Hepatocyte (in vitro differentiated cells): Measurements from ENCODE around the gene TFF1. TPM values are rescaled to one million over a fixed set of nuclear protein-coding genes. Genes with fewer than 3 reads are reported as not detected.
"Not testable (repeated sequence)": the region's sequence is repeated elsewhere in the genome, so short reads cannot be mapped to it uniquely, and the experiment has no call there.

Experiments
- DNase-seq: peaks from one replicate; pipeline ENCODE4 v3.0.0-alpha.2; 2016; ENCODE audit warnings: low spot score
- H2AFZ ChIP-seq: fragments of 200-600 bp; sonication (generic); 2 replicates; pipeline ENCODE4 v1.6.0; 2016; ENCODE audit warnings: antibody characterized with exemption, mild to moderate bottlenecking
- H3K27ac ChIP-seq: fragments of 200-600 bp; sonication (generic); 2 replicates; pipeline ENCODE4 v1.5.1; 2016; ENCODE audit warnings: mild to moderate bottlenecking
- H3K27me3 ChIP-seq: fragments of 200-600 bp; sonication (generic); 2 replicates; pipeline ENCODE4 v1.6.1; 2016
- H3K36me3 ChIP-seq: fragments of 200-600 bp; sonication (generic); replicated peaks from 2 replicates; pipeline ENCODE4 v1.5.1; 2016; ENCODE audit warnings: low read depth; ENCODE audit not compliant: insufficient read depth
- H3K4me1 ChIP-seq: fragments of 200-600 bp; sonication (generic); 2 replicates; pipeline ENCODE4 v1.5.1; 2016; ENCODE audit warnings: mild to moderate bottlenecking, moderate library complexity; ENCODE audit not compliant: insufficient read depth
- H3K4me2 ChIP-seq: fragments of 200-600 bp; sonication (generic); 2 replicates; pipeline ENCODE4 v1.6.0; 2016
- H3K4me3 ChIP-seq: fragments of 200-600 bp; sonication (generic); 2 replicates; pipeline ENCODE4 v1.5.1; 2016; ENCODE audit warnings: mild to moderate bottlenecking
- H3K79me2 ChIP-seq: fragments of 200-600 bp; sonication (generic); 2 replicates; pipeline ENCODE4 v1.6.0; 2017; ENCODE audit warnings: mild to moderate bottlenecking
- H3K9me2 ChIP-seq: fragments of 200-600 bp; sonication (generic); replicated peaks from 2 replicates; pipeline ENCODE4 v1.6.0; 2017; ENCODE audit warnings: mild to moderate bottlenecking; ENCODE audit not compliant: insufficient read depth
- H3K9me3 ChIP-seq: fragments of 200-600 bp; sonication (generic); 2 replicates; pipeline ENCODE4 v1.5.1; 2016; ENCODE audit warnings: low read depth, mild to moderate bottlenecking
- H4K20me1 ChIP-seq: fragments of 200-600 bp; sonication (generic); 2 replicates; pipeline ENCODE4 v1.6.0; 2016; ENCODE audit warnings: mild to moderate bottlenecking; ENCODE audit not compliant: insufficient read depth, poor library complexity, severe bottlenecking
- EZH2 ChIP-seq: fragments of 200-600 bp; sonication (generic); IDR thresholded peaks from 2 replicates; pipeline ENCODE4 v1.6.1; 2016; ENCODE audit warnings: antibody characterized with exemption, mild to moderate bottlenecking, borderline replicate concordance
- EZH2phosphoT487 ChIP-seq: fragments of 200-600 bp; sonication (generic); IDR thresholded peaks from one replicate; pipeline ENCODE4 v1.6.1; 2018; ENCODE audit warnings: antibody characterized with exemption, mild to moderate bottlenecking, low read depth, moderate library complexity; ENCODE audit not compliant: unreplicated experiment, severe bottlenecking
- whole genome bisulfite sequencing: methylation state at CpG from one replicate; pipeline ENCODE4 v1.1.6; 2016; ENCODE audit warnings: low lambda C conversion rate; ENCODE audit errors: missing lambda C conversion rate; 5-methylcytosine and 5-hydroxymethylcytosine counted together
- polyA plus RNA-seq: library from polyadenylated mRNA; unstranded; fragments of >200 nt; fragmentation: Nextera tagmentation; extraction: Ambion mirVana; gene quantifications from 2 replicates; pipeline ENCODE4 v1.2.1, GENCODE V29; 2016
- total RNA-seq: library from RNA; depleted of rRNA; stranded (reverse); fragments of >200 nt; gene quantifications from 2 replicates; pipeline ENCODE4 v1.2.3, GENCODE V29; 2014
- TF ChIP-seq, protein P1 (sequence below): fragments of 200-600 bp; sonication (generic); IDR thresholded peaks from 2 replicates; pipeline ENCODE4 v1.5.1; 2016; ENCODE audit warnings: antibody characterized with exemption, mild to moderate bottlenecking; ENCODE audit not compliant: poor library complexity

TFF1 gene
- total and polyA plus RNA-seq, 2 experiments from 2014 or later = 57.4 to 140 TPM

DNA sequence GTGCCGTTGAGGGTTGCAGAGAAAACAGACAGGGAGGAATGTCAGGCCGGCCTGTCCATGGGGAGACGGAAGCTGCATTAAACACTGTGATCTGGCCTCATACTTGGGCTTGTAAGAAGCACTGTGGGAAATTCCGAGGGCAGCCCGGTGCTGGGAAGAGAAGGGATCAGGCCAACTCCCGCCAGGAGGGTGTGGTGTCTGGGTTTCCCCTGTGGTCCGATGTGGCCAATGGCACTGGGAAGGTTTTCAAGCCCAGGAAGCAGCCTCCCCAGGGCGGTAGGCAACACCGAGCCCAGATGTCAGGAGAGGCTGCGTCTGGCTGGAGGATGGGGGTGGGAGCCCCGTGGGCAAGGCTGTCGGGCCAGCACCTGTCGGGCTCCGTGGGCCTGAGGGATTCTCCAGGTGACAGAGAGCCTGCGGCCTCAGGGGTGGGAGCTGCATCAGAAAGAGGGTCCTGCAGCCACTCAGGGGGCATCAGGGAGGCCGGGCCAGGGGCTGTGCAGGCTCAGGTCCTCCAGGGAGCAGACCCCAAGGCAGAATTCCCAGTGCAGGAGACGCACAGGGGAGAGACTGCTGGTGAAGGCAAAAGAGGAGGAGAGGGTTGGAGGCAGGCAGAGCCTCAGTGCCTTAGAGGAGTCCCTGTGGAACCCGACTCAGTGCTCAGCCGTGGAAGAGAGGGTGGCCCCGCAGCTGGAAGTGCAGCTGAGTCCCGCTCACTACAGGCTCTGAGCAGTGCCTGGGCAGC is 45.7 kb upstream of the TFF1 start:
- H3K27me3 ChIP-seq = no peaks in the 10 kb centered on the region
- TF ChIP-seq EZH2 = no peak
- no peaks in the 10 kb centered on the region for H3K9me2 ChIP-seq
- H3K27ac ChIP-seq = no peak overlapping the region
- DNase-seq = no peak
- H3K4me3 ChIP-seq = no peak overlapping the region
- no peaks in the 10 kb centered on the region for H3K4me1 ChIP-seq
- H4K20me1 ChIP-seq = no peaks in the 10 kb centered on the region
- no peaks in the 10 kb centered on the region for H3K79me2 ChIP-seq
- 87% methylated on average over 21 of the region's 21 CpGs for WGBS
- no peak overlapping the region for H3K4me2 ChIP-seq
- H3K9me3 ChIP-seq = no peaks in the 10 kb centered on the region
- H2AFZ ChIP-seq = no peak overlapping the region
- H3K36me3 ChIP-seq = no peaks in the 10 kb centered on the region

DNA sequence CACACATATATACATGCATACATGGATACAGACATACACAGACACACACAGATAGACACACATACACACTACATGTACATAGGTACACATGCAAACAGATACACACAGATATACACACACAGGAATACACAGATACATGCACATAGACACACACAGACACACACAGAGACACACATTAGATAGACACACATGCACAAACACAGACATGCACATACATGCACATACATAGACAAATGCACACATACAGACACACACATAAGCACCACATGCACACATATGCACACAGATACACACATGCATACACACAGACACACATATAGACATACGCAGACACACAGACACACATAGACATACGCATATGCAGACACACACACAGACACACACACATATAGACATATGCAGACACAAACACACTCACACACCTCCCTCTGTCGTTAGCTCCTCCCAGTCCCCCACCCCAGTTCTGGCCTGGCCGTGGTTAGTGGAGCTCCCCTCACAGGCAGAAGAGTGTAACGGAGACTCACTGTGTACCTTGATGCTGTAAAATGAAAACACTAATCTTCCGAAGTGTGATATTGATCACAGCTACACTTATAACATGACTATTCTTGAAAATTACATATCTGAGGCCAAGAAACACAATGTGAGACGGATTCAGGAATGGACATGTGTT is 45.0 kb upstream of the TFF1 start:
- H3K4me1 ChIP-seq = no peaks in the 10 kb centered on the region
- no peak overlapping the region for H3K4me3 ChIP-seq
- H3K27ac ChIP-seq = no peak overlapping the region
- H3K4me2 ChIP-seq = no peak overlapping the region
- no peaks in the 10 kb centered on the region for H3K9me3 ChIP-seq
- TF ChIP-seq, protein P1, sequence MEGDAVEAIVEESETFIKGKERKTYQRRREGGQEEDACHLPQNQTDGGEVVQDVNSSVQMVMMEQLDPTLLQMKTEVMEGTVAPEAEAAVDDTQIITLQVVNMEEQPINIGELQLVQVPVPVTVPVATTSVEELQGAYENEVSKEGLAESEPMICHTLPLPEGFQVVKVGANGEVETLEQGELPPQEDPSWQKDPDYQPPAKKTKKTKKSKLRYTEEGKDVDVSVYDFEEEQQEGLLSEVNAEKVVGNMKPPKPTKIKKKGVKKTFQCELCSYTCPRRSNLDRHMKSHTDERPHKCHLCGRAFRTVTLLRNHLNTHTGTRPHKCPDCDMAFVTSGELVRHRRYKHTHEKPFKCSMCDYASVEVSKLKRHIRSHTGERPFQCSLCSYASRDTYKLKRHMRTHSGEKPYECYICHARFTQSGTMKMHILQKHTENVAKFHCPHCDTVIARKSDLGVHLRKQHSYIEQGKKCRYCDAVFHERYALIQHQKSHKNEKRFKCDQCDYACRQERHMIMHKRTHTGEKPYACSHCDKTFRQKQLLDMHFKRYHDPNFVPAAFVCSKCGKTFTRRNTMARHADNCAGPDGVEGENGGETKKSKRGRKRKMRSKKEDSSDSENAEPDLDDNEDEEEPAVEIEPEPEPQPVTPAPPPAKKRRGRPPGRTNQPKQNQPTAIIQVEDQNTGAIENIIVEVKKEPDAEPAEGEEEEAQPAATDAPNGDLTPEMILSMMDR = no peak
- TF ChIP-seq EZH2phosphoT487 (no peak), EZH2 (no peak)
- DNase-seq = no peak
- H3K9me2 ChIP-seq = no peaks in the 10 kb centered on the region
- no peaks in the 10 kb centered on the region for H3K27me3 ChIP-seq
- H2AFZ ChIP-seq = no peak overlapping the region
- 62% methylated on average over 7 of the region's 7 CpGs for WGBS
- no peaks in the 10 kb centered on the region for H4K20me1 ChIP-seq
- H3K36me3 ChIP-seq = no peaks in the 10 kb centered on the region
- no peaks in the 10 kb centered on the region for H3K79me2 ChIP-seq

DNA sequence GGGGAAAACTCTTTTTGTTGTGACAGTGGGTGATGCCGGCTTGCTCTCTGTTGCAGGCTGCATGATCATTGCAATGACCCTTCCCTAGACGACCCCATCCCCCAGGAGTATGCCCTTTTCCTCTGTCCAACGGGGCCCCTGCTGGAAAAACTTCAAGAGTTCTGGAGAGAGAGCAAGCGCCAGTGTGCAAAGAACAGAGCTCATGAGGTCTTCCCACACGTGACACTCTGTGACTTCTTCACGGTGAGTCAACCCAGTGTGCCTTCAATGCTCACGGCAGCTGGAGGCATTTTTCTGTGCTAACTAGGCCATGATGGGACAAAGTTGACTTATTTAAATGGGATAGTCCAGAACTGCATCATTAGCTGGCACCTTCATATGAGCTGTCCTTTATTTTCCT is 43.0 kb upstream of the TFF1 start:
- Histone ChIP-seq H3K9me3 (no peaks in the 10 kb centered on the region), H3K79me2 (no peaks in the 10 kb centered on the region), H3K4me1 (no peaks in the 10 kb centered on the region), H3K4me3 (no peak overlapping the region), H3K36me3 (no peaks in the 10 kb centered on the region), H4K20me1 (no peaks in the 10 kb centered on the region), H3K9me2 (no peaks in the 10 kb centered on the region), H2AFZ (no peak overlapping the region), H3K4me2 (no peak overlapping the region), H3K27ac (no peak overlapping the region), H3K27me3 (no peaks in the 10 kb centered on the region)
- DNase-seq = no peak
- 85% methylated on average over 7 of the region's 7 CpGs for WGBS
- TF ChIP-seq EZH2phosphoT487 = no peak
- no peak for TF ChIP-seq EZH2
- TF ChIP-seq, protein P1 = no peak

DNA sequence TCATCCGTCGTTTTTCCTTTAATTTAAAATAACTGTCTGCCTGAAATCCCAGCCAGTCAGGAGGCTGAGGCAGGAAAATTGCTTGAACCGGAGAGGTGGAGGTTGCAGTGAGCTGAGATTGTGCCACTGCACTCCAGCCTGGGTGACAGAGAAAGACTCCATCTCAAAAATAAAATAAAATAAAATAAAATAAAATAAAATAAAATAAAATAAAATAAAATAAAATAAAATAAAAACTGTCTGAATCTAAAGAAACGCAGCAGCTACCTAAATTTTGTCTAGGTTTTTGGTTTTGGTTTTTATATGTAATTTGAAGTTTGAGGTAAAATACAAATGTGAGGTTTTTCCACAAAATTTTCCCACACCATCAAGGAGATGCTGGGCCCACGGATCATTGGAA is 42.4 kb upstream of the TFF1 start:
- H3K4me1 ChIP-seq, DNase-seq, H3K36me3 ChIP-seq, H3K9me2 ChIP-seq, H3K4me3 ChIP-seq, H3K27ac ChIP-seq, H4K20me1 ChIP-seq, H3K4me2 ChIP-seq, H3K79me2 ChIP-seq, H3K9me3 ChIP-seq, H2AFZ ChIP-seq, H3K27me3 ChIP-seq: not testable (repeated sequence)
- 82% methylated on average over 5 of the region's 5 CpGs for WGBS
